Astrocyte (in vitro differentiated cells and primary cell): ENCODE measurements around the gene TEAD4.

Experiments used
- EZH2 ChIP-seq: IDR thresholded peaks from 2 replicates; pipeline ENCODE4 v1.6.1; 2012; ENCODE audit warnings: mild to moderate bottlenecking, low read length, inconsistent platforms; ENCODE audit not compliant: insufficient read depth
- TF ChIP-seq, protein P1 (sequence below): IDR thresholded peaks from 2 replicates; pipeline ENCODE4 v1.5.1; 2011; ENCODE audit warnings: low read depth, mild to moderate bottlenecking, inconsistent platforms, low read length, moderate library complexity; ENCODE audit not compliant: insufficient read depth

DNA sequence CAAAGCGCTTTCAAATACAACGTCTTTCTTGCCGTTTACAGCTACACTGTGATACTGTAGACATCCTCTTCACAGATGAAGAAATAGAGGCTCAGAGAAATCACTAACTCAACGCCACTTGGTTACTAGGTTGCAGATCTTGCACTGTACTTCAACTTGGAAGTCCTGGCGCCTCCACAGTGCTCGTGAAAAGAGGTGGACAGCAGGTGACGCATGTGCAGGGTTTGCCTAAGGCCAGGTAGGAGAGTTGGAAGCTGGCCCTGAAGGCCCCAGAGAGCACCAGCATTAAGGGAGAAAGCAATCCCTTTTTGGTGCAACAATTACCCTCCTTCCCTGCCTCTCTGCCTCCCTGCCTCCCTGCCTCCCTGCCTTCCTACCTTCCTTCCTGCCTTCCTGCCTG is 95.2 kb downstream of the TEAD4 start:
- TF ChIP-seq, protein P1, sequence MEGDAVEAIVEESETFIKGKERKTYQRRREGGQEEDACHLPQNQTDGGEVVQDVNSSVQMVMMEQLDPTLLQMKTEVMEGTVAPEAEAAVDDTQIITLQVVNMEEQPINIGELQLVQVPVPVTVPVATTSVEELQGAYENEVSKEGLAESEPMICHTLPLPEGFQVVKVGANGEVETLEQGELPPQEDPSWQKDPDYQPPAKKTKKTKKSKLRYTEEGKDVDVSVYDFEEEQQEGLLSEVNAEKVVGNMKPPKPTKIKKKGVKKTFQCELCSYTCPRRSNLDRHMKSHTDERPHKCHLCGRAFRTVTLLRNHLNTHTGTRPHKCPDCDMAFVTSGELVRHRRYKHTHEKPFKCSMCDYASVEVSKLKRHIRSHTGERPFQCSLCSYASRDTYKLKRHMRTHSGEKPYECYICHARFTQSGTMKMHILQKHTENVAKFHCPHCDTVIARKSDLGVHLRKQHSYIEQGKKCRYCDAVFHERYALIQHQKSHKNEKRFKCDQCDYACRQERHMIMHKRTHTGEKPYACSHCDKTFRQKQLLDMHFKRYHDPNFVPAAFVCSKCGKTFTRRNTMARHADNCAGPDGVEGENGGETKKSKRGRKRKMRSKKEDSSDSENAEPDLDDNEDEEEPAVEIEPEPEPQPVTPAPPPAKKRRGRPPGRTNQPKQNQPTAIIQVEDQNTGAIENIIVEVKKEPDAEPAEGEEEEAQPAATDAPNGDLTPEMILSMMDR, result no peak
- no peak for TF ChIP-seq EZH2
